HG02759 (cell line): ENCODE measurements around the gene TLE5.
"Not testable (repeated sequence)": the region's sequence is repeated elsewhere in the genome, so short reads cannot be mapped to it uniquely, and the experiment has no call there.

Experiments used
- ATAC-seq: cut with Tn5 transposase; IDR thresholded peaks from one replicate; pipeline ENCODE4 v1.9.1; 2021; ENCODE audit warnings: mild to moderate bottlenecking, moderate library complexity; ENCODE audit not compliant: unreplicated experiment

Gene TLE5

DNA sequence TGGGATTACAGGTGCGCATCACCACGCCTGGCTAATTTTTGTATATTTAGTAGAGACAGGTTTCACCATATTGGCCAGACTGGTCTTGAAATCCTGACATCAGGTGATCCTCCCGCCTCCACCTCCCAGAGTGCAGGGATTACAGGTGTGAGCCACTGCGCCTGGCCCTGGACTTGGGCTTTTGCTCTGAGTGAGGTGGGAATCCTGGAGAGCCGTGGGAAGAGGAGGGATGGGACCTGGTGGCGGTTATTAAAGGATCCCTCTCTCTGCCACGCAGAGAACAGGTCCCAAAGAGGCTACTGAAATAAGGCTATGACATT lies 1.7 kb upstream of the TLE5 start:
- ATAC-seq, result no peak

GRCh38 chr19:3061182-3062161 lies 823 bp downstream of the TLE5 start:
- ATAC-seq, result no peak

DNA sequence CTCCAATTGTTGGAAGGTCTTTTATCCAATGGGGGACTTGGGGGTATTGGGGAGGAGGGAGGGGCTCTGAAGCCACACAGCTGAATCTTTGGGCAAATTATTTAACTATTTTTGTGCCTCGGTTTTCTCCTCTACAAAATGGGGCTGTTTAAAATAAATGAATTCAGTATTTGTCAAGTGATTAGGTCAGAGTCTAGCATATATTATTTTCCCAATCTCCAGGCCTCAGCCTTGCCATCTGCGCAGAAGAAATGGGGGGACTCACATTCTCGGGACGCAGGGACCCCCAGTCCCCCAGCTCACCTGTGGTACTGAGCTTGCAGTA lies 1.5 kb downstream of the TLE5 start:
- ATAC-seq, result no peak

GRCh38 chr19:3059653-3060052 lies 2.6 kb downstream of the TLE5 start:
- no peak for ATAC-seq

DNA sequence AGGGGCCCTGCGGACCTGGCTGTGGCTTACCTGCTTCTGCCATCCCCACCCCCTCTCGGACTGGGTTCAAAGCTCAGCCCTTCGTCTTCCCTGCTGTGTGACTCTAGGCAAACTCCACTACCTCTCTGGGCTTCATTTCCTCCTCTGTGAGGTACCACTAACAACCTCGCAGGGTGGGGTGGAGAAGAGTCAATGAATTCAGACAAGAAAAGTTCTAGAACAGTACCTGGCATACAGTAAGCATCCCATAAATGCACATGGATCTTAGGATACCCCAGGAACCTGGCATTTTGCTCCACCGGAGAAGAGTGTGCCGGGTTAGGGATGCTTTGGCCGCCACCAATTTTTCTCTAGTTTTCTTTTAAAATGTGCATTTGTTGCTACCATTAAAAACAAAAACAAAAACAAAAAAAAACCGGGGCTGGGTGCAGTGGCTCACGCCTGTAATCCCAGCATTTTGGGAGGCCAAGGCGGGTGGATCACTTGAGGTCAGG lies 3.4 kb downstream of the TLE5 start:
- ATAC-seq, result no peak

DNA sequence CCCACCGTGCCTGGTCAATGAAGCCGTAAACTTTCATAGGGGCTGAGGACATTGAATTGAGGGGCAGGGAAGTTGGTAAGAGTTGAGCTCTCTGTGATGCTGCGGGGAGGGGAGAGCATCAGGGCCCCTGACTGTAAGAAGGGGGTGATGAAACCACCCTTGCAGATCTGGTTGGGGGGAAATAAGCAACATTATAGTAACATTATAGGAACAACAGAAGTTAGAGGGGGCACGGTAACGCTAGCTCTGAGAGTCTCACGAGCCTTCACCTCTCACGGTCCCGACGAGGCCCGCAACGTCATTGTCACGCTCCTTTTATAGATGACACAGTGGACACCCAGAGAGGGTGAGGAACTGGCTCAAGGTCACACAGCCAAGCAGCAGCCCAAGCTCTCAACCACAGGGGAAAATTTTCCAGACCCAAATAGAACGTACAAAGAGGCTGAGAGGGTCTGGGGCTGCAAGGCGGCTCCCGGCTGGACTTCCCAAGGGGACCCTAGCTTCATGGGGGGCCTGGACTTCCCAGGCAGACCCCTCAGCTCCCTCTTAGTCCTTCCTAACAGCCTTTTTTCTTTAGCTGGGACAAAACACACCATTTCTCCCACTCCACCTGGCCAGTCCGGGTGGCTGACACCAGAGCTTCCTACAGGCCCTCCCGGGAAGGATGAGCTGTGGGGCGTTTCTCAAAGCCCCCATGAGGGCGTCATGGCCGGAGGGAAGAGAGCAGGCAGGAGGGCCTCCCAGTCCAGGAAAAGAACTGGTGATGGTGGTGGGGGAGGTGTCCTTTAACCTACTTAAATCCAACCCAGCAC lies 4.1 kb downstream of the TLE5 start:
- no peak for ATAC-seq

- no peak for ATAC-seq
Measured at GRCh38 chr19:3057275-3057714, 5.0 kb downstream of the TLE5 start.

GRCh38 chr19:3056417-3057088 lies 5.7 kb downstream of the TLE5 start:
- ATAC-seq, result no peak

- ATAC-seq, result no peak
Measured at GRCh38 chr19:3055741-3056416, 6.4 kb downstream of the TLE5 start.

DNA sequence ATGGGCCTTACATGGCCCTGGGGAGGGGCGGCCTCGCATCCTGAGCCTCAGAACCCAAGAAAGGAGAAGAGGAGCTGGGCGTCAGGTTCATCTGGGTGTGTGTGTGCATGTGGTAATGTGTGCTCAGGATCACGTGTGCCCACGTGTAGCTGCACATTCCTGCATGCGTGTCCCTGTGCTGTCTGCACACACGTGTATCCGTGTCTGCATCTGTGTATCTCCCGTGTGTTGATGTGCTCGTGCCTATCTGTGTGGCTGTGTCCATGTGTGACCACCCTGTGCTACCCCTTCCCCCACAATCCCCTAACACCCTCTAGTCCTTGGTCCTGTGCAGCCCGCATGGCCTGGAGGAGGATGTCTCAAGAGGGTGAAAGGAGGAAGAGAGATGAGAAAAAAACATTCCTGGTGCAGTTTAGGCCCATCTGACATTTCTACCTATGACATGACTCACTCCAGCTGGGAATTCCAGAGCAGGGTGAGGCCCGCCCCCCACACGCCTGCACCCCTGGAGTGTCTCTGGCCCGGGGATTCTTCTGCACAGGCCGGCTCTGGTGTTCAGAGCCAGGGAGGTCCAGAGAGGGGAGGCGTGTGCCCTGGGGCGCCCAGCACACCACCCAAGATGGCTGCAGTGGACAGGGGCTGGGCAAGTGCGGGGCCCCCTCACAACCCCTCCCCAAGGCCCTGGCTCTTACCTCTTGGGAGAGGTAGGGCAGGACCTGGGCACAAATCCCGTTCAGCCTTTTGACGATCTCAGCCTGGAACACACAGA lies 7.1 kb downstream of the TLE5 start:
- no peak for ATAC-seq

GRCh38 chr19:3054265-3054971 lies 7.9 kb downstream of the TLE5 start:
- ATAC-seq, result no peak

GRCh38 chr19:3053780-3054179 lies 8.5 kb downstream of the TLE5 start:
- ATAC-seq, result no peak

DNA sequence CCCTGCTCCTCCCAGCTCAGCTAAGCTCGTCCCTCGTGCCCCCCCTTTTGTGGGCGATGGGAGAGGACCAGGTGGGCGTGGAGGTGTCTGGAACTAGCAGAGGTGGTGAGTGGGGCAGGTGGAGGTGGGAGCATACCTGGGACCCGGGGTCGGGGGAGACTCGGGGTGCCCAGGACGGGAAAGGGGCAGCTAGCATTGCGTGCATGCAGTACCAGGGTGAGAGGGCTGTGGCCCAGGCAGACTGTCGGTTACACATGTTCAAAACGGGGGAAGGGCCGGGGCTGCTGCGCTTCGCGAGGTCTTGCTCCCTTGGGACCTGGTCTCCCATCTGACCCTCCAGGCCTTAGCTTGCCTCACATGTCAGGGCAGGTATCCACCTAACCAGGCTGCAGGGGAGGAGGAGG lies 9.1 kb downstream of the TLE5 start:
- ATAC-seq, result no peak

GRCh38 chr19:3050016-3050415 lies 12.3 kb downstream of the TLE5 start:
- ATAC-seq, result not testable (repeated sequence)

- no peak for ATAC-seq
Measured at GRCh38 chr19:3049089-3049488, 13.2 kb downstream of the TLE5 start.

GRCh38 chr19:3048190-3048533 lies 14.1 kb downstream of the TLE5 start:
- ATAC-seq, result no peak

- no peak for ATAC-seq
Measured at GRCh38 chr19:3047496-3048189, 14.7 kb downstream of the TLE5 start.

GRCh38 chr19:3046698-3047495 lies 15.4 kb downstream of the TLE5 start:
- no peak for ATAC-seq
